Neural crest cell (in vitro differentiated cells): ENCODE data around the gene TMEM106C. TPM values are rescaled to one million over a fixed set of nuclear protein-coding genes. Genes with fewer than 3 reads are reported as not detected.
A peak's percentile ranks its signal among the peaks of the same experiment; 100 is the strongest.

Experiments used
- DNase-seq: peaks from one replicate; pipeline ENCODE4 v3.0.0; 2021; ENCODE audit warnings: low read depth, mixed read lengths, low spot score
- H3K27ac Mint-ChIP-seq: one replicate; pipeline ENCODE4 v1.8.0; 2021; ENCODE audit warnings: mild to moderate bottlenecking, mixed read lengths; ENCODE audit not compliant: unreplicated experiment
- H3K27me3 Mint-ChIP-seq: 2 replicates; pipeline ENCODE4 v1.8.0; 2021; ENCODE audit warnings: low read depth, mild to moderate bottlenecking, mixed read lengths
- H3K36me3 Mint-ChIP-seq: 2 replicates; pipeline ENCODE4 v1.8.0; 2021; ENCODE audit warnings: low read depth, mild to moderate bottlenecking, mixed read lengths
- H3K4me1 Mint-ChIP-seq: 2 replicates; pipeline ENCODE4 v1.8.0; 2021; ENCODE audit warnings: mixed read lengths
- H3K4me3 Mint-ChIP-seq: one replicate; pipeline ENCODE4 v1.8.0; 2021; ENCODE audit warnings: mild to moderate bottlenecking, mixed read lengths
- H3K9me3 Mint-ChIP-seq: 2 replicates; pipeline ENCODE4 v1.8.0; 2021; ENCODE audit warnings: mixed read lengths
- CTCF ChIP-seq: fragments of 200-600 bp; sonication (generic); conservative IDR thresholded peaks from 2 replicates; pipeline ENCODE4 v1.5.0; 2021; ENCODE audit warnings: antibody characterized with exemption, mild to moderate bottlenecking
- total RNA-seq: library from RNA; stranded (reverse); gene quantifications from 2 replicates; pipeline ENCODE4 v1.2.1, GENCODE V29; 2021

TMEM106C gene
- total RNA-seq, 1 donor from 2014 or later, result 159 TPM

GRCh38 chr12:47977046-47977771 is 13.8 kb downstream of the TMEM106C start:
- H3K27me3 Mint-ChIP-seq, result no peaks in the 10 kb centered on the region

GRCh38 chr12:47977772-47978597 is 14.6 kb downstream of the TMEM106C start:
- no peak for TF ChIP-seq CTCF
- Mint-ChIP-seq H3K4me3 (no peak overlapping the region), H3K27me3 (no peaks in the 10 kb centered on the region), H3K27ac (peak overlapping the region; percentile 67), H3K4me1 (no peaks in the 10 kb centered on the region), H3K9me3 (no peaks in the 10 kb centered on the region), H3K36me3 (peaks cover 16% of the 10 kb centered on the region)
- no peak for DNase-seq

More at GRCh38 chr12:47977046-47977771, 13.8 kb downstream of the TMEM106C start:
- Mint-ChIP-seq H3K4me3 (no peak overlapping the region), H3K27ac (peak overlapping the region; percentile 67), H3K36me3 (peaks cover 20% of the 10 kb centered on the region), H3K9me3 (no peaks in the 10 kb centered on the region), H3K4me1 (no peaks in the 10 kb centered on the region)
- TF ChIP-seq CTCF, result no peak
- DNase-seq, result no peak

GRCh38 chr12:47978598-47978873 is 15.1 kb downstream of the TMEM106C start:
- no peaks in the 10 kb centered on the region for H3K9me3 Mint-ChIP-seq
- peaks cover 13% of the 10 kb centered on the region for H3K36me3 Mint-ChIP-seq

GRCh38 chr12:47979166-47979565 is 15.8 kb downstream of the TMEM106C start:
- no peak for TF ChIP-seq CTCF
- Mint-ChIP-seq H3K27me3 (no peaks in the 10 kb centered on the region), H3K27ac (peak overlapping the region; percentile 35), H3K36me3 (peaks cover 9% of the 10 kb centered on the region), H3K4me3 (no peak overlapping the region), H3K4me1 (no peaks in the 10 kb centered on the region), H3K9me3 (no peaks in the 10 kb centered on the region)
- no peak for DNase-seq

More at GRCh38 chr12:47978598-47978873, 15.1 kb downstream of the TMEM106C start:
- DNase-seq, result no peak
- no peak overlapping the region for H3K27ac Mint-ChIP-seq
- no peaks in the 10 kb centered on the region for H3K27me3 Mint-ChIP-seq
- no peak overlapping the region for H3K4me3 Mint-ChIP-seq
- no peak for TF ChIP-seq CTCF
- H3K4me1 Mint-ChIP-seq, result no peaks in the 10 kb centered on the region

GRCh38 chr12:47979686-47980085 is 16.3 kb downstream of the TMEM106C start:
- Mint-ChIP-seq H3K4me3 (no peak overlapping the region), H3K27me3 (no peaks in the 10 kb centered on the region), H3K4me1 (no peaks in the 10 kb centered on the region), H3K36me3 (peaks cover 8% of the 10 kb centered on the region), H3K9me3 (no peaks in the 10 kb centered on the region), H3K27ac (no peak overlapping the region)
- no peak for DNase-seq
- no peak for TF ChIP-seq CTCF
